WTC11 (cell line): ENCODE data around the gene RASGEF1C. TPM values are rescaled to one million over a fixed set of nuclear protein-coding genes. Genes with fewer than 3 reads are reported as not detected.

Source experiments
- ATAC-seq: fragments of 200-7000 bp; cut with Tn5 transposase; 2 replicates; pipeline ENCODE4 v1.10.0; 2021; ENCODE audit warnings: mild to moderate bottlenecking, moderate library complexity
- CTCF ChIA-PET: fragments of 300-600 bp; sonication (Branson Sonifier 250); formaldehyde crosslinking; loops from one replicate; lab custom pipeline; 2021; ENCODE audit warnings: antibody characterized with exemption; lab: Charles Lee
- POLR2A ChIA-PET: fragments of 350-600 bp; sonication (Branson Sonifier 250); formaldehyde crosslinking; loops from one replicate; lab custom pipeline; 2021; ENCODE audit warnings: antibody characterized with exemption; lab: Charles Lee
- DNase-seq: peaks from one replicate; pipeline ENCODE4 v3.0.0; 2021; ENCODE audit warnings: low spot score
- H3K27ac Mint-ChIP-seq: 2 replicates; pipeline ENCODE4 v1.8.0; 2021; ENCODE audit warnings: mixed read lengths
- H3K27me3 Mint-ChIP-seq: 2 replicates; pipeline ENCODE4 v1.8.0; 2021; ENCODE audit warnings: low read depth, mild to moderate bottlenecking, moderate library complexity, mixed read lengths
- H3K36me3 Mint-ChIP-seq: 2 replicates; pipeline ENCODE4 v1.8.0; 2021; ENCODE audit warnings: mixed read lengths
- H3K4me1 Mint-ChIP-seq: 2 replicates; pipeline ENCODE4 v1.8.0; 2022; ENCODE audit warnings: mixed read lengths
- H3K4me3 Mint-ChIP-seq: 2 replicates; pipeline ENCODE4 v1.8.0; 2021; ENCODE audit warnings: mild to moderate bottlenecking, moderate library complexity, mixed read lengths
- H3K9me3 Mint-ChIP-seq: 2 replicates; pipeline ENCODE4 v1.8.0; 2021; ENCODE audit warnings: mixed read lengths
- E2F5 ChIP-seq: sonication (generic); formaldehyde crosslinking; IDR thresholded peaks from 2 replicates; pipeline ENCODE4 v1.8.1; 2022; ENCODE audit warnings: mild to moderate bottlenecking, moderate library complexity, missing genetic modification reagents
- ESRRA ChIP-seq: sonication (generic); formaldehyde crosslinking; IDR thresholded peaks from 2 replicates; pipeline ENCODE4 v1.8.1; 2022; ENCODE audit warnings: mild to moderate bottlenecking, missing genetic modification reagents, borderline replicate concordance
- FOXK1 ChIP-seq: sonication (generic); formaldehyde crosslinking; IDR thresholded peaks from 2 replicates; pipeline ENCODE4 v1.8.0; 2022; ENCODE audit warnings: mild to moderate bottlenecking, moderate library complexity, missing genetic modification reagents
- FOXP1 ChIP-seq: sonication (generic); formaldehyde crosslinking; IDR thresholded peaks from 2 replicates; pipeline ENCODE4 v1.8.0; 2022; ENCODE audit warnings: missing genetic modification reagents, mild to moderate bottlenecking, moderate library complexity, borderline replicate concordance
- FOXP4 ChIP-seq: sonication (generic); formaldehyde crosslinking; IDR thresholded peaks from 2 replicates; pipeline ENCODE4 v1.8.0; 2022; ENCODE audit warnings: mild to moderate bottlenecking, missing genetic modification reagents
- GTF2I ChIP-seq: fragments of 250-450 bp; sonication (Bioruptor Pico); conservative IDR thresholded peaks from 2 replicates; pipeline ENCODE4 v1.4.0; 2021; ENCODE audit warnings: mild to moderate bottlenecking
- JUN ChIP-seq: sonication (generic); formaldehyde crosslinking; IDR thresholded peaks from 2 replicates; pipeline ENCODE4 v1.8.0; 2023; ENCODE audit warnings: mild to moderate bottlenecking, missing genetic modification reagents
- NFE2L1 ChIP-seq: sonication (generic); formaldehyde crosslinking; IDR thresholded peaks from 2 replicates; pipeline ENCODE4 v1.8.1; 2023; ENCODE audit warnings: missing genetic modification reagents
- NFYB ChIP-seq: sonication (generic); formaldehyde crosslinking; conservative IDR thresholded peaks from 2 replicates; pipeline ENCODE4 v1.8.0; 2022; ENCODE audit warnings: low read depth, missing genetic modification reagents
- NR3C1 ChIP-seq: sonication (generic); formaldehyde crosslinking; conservative IDR thresholded peaks from 2 replicates; pipeline ENCODE4 v1.8.1; 2023; ENCODE audit warnings: low read depth, mild to moderate bottlenecking, missing genetic modification reagents
- OVOL2 ChIP-seq: fragments of 250-450 bp; sonication (Bioruptor Pico); IDR thresholded peaks from 2 replicates; pipeline ENCODE4 v1.9.0; 2021; ENCODE audit warnings: mild to moderate bottlenecking, borderline replicate concordance
- PRDM15 ChIP-seq: sonication (generic); formaldehyde crosslinking; IDR thresholded peaks from 2 replicates; pipeline ENCODE4 v1.8.0; 2022; ENCODE audit warnings: missing genetic modification reagents
- PRRX2 ChIP-seq: fragments of 250-450 bp; sonication (Bioruptor Pico); IDR thresholded peaks from 2 replicates; pipeline ENCODE4 v1.8.0; 2021; ENCODE audit warnings: mild to moderate bottlenecking
- SMAD4 ChIP-seq: sonication (generic); formaldehyde crosslinking; IDR thresholded peaks from 2 replicates; pipeline ENCODE4 v1.8.0; 2022; ENCODE audit warnings: mild to moderate bottlenecking, missing genetic modification reagents
- SOX15 ChIP-seq: fragments of 250-450 bp; sonication (Bioruptor Pico); IDR thresholded peaks from 2 replicates; pipeline ENCODE4 v1.9.0; 2021; ENCODE audit warnings: mild to moderate bottlenecking
- ZNF416 ChIP-seq: fragments of 250-450 bp; sonication (Bioruptor Pico); IDR thresholded peaks from 2 replicates; pipeline ENCODE4 v1.9.0; 2021; ENCODE audit warnings: mild to moderate bottlenecking, inconsistent platforms
- ZNF532 ChIP-seq: fragments of 250-450 bp; sonication (Bioruptor Pico); IDR thresholded peaks from 2 replicates; pipeline ENCODE4 v1.9.0; 2021; ENCODE audit warnings: mild to moderate bottlenecking, borderline replicate concordance
- total RNA-seq: library from RNA; stranded (reverse); gene quantifications from 3 replicates; pipeline ENCODE4 v1.2.3, GENCODE V29; 2021
- TF ChIP-seq, protein P1 (sequence below): fragments of 250-450 bp; sonication (Bioruptor Pico); IDR thresholded peaks from 2 replicates; pipeline ENCODE4 v1.9.0; 2021; ENCODE audit warnings: moderate library complexity, mild to moderate bottlenecking, inconsistent platforms, borderline replicate concordance

RASGEF1C gene
- total RNA-seq, 1 experiment from 2014 or later = 0.96 TPM

DNA sequence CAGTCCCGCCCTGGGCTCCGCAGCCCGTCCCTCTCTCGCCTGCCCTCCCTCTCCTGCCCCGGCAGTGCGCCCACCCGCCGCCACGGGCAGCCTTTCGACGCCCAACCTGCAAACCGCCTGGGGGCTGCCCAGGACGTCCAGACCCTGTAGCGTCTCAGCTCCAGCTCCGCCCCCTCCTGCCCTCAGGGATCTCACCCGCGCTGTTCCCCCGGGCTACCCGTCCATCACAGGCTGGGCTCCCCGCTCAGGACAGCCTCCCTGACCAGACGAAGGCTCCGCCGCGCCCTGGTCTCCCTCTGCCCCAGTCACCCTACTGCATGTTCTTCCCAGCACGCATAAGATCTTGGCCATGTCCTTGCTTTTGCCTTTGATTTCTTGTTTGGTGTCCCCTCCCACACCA, 1.4 kb downstream of the RASGEF1C start (continued):
- TF ChIP-seq FOXP4 (CRISPR knock-in tag) = no peak

- POLR2A ChIA-PET = no interaction called here
- Mint-ChIP-seq H3K4me3 (no peak overlapping the region), H3K27ac (no peak overlapping the region), H3K36me3 (no peaks in the 10 kb centered on the region), H3K4me1 (peaks cover 10% of the 10 kb centered on the region), H3K9me3 (no peaks in the 10 kb centered on the region), H3K27me3 (peaks cover 35% of the 10 kb centered on the region)
- ATAC-seq (no peak), DNase-seq (no peak)
- CTCF ChIA-PET = interaction anchor here (1.9 to 2.3 kb wide), 2 partner anchors 34 to 412 kb away, joined by 6 to 11 read pairs; no protein-coding TSS in a partner anchor
- TF ChIP-seq GTF2I (CRISPR knock-in tag) = no peak
- TF ChIP-seq FOXK1 (CRISPR knock-in tag) = no peak
- no peak for TF ChIP-seq NFE2L1 (CRISPR knock-in tag)
Measured at GRCh38 chr5:180206993-180207392, 2.0 kb downstream of the RASGEF1C start.

GRCh38 chr5:180205916-180206315, 3.1 kb downstream of the RASGEF1C start:
- Mint-ChIP-seq H3K9me3 (no peaks in the 10 kb centered on the region), H3K4me3 (no peak overlapping the region), H3K36me3 (no peaks in the 10 kb centered on the region)

More at GRCh38 chr5:180205916-180206315, 3.1 kb downstream of the RASGEF1C start:
- TF ChIP-seq E2F5 (CRISPR knock-in tag) (no peak), FOXP4 (CRISPR knock-in tag) (no peak), OVOL2 (CRISPR knock-in tag) (no peak), PRRX2 (no peak), NFYB (CRISPR knock-in tag) (no peak), SMAD4 (CRISPR knock-in tag) (no peak), NR3C1 (no peak), JUN (CRISPR knock-in tag) (no peak), SOX15 (no peak), ESRRA (CRISPR knock-in tag) (no peak), ZNF416 (CRISPR knock-in tag) (no peak), ZNF532 (CRISPR knock-in tag) (no peak), FOXP1 (CRISPR knock-in tag) (no peak), PRDM15 (CRISPR knock-in tag) (no peak)
- TF ChIP-seq, protein P1, sequence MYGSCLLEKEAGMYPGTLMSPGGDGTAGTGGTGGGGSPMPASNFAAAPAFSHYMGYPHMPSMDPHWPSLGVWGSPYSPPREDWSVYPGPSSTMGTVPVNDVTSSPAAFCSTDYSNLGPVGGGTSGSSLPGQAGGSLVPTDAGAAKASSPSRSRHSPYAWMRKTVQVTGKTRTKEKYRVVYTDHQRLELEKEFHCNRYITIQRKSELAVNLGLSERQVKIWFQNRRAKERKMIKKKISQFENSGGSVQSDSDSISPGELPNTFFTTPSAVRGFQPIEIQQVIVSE = no peak
- TF ChIP-seq, all 79 proteins: peak for 0
- CTCF ChIA-PET = no interaction called here
- no peak for DNase-seq
- Mint-ChIP-seq H3K27ac (no peak overlapping the region), H3K27me3 (peaks cover 34% of the 10 kb centered on the region), H3K4me1 (peaks cover 13% of the 10 kb centered on the region)
- ATAC-seq = no peak
- POLR2A ChIA-PET = no interaction called here
